Glomerular endothelial cell (primary cell): ENCODE data around the gene HSD17B3. TPM values are rescaled to one million over a fixed set of nuclear protein-coding genes. Genes with fewer than 3 reads are reported as not detected.
"Not testable (repeated sequence)": the region's sequence is repeated elsewhere in the genome, so short reads cannot be mapped to it uniquely, and the experiment has no call there.

Source experiments
- DNase-seq: peaks from one replicate; pipeline ENCODE4 v3.0.0-alpha.2; 2011; ENCODE audit warnings: low read depth, low spot score; ENCODE audit errors: extremely low read depth
- total RNA-seq: library from RNA; depleted of rRNA; stranded (reverse); fragments of >200 nt; gene quantifications from 2 replicates; pipeline ENCODE4 v1.2.3, GENCODE V29; 2015

The HSD17B3 gene
- total RNA-seq, 1 donor from 2014 or later, result not detected

- DNase-seq, result no peak
Measured at GRCh38 chr9:96202971-96203780, 98.8 kb downstream of the HSD17B3 start.

DNA sequence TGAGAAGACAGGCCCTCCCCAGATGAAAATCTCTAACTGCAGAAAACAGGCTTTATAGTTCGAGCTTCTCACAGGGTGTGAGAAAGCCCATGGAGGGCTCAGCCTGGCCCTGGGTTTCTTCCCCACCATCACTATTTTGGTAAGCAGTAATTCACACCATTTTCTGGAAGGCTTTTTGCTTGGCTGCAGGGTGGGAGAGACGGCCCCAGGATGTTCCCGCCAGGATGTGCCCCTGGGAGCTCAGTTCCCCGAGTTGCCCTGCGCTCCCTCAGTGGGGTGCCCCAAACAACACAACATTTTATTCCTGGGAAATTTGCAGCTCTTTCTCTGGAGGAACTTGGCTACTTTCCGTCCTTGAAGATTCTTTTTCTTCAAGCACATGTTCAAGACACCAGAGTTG is 100.8 kb downstream of the HSD17B3 start:
- DNase-seq, result no peak

DNA sequence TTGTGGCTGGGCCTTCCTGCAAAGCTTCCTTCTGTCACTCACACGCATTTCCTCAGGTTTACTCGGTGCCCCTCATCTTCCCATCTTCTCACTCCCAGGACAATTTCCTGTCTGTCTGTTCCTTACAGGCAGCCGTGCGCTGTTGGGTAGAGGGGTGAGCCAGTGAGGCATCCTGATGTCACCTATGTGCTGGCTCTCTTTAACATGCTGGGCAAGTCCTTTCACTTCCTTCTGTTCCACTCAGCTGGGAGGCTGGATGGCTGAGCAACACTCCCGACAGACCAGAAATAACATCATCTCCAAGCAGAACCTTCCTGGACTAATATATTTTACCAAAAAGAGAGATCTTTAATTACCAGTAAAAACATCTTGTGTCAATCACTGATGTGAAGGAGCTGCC is 103.0 kb downstream of the HSD17B3 start:
- no peak for DNase-seq

DNA sequence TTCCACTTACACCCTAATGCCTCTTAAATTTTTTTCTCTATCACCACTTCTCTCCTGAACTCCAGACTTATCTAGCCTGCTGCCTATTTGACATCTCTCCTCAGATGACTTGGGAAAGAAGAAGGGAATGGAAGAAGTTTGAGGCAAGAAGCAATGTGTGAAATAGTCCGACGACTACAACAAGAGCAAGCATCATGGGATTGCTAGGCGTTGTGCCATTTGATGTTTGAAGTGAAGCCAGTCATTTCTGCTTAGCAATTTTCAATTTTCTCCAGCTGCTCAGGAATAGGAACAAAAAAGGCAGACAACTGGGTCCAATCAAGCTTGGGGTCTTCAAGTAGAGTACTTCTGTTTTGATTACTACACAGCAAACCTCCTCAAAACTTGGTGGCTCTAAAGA is 106.4 kb downstream of the HSD17B3 start:
- DNase-seq, result no peak

DNA sequence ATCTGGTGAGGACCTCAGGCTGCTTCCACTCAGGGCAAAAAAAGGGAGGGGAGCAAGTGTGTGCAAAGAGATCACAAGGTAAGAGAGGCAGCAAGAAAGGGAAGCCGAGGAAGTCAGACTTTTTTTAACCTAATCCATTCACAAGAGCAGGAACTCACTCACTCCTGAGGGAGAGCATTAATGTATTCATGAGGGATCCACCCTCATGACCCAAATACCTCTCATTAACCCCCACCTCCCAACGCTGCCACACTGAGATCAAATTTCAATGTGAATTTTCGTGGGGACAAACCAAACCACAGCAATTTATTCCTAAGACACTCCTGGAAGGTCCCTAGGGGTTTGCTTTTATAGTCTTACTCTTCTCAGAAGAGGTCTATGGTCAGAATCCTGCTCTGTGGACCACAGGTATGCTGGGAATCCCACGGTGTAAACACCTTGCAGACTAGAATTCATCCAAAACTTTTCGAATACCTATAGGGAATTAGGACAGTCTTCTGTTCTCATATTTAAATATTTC is 108.7 kb downstream of the HSD17B3 start:
- no peak for DNase-seq

DNA sequence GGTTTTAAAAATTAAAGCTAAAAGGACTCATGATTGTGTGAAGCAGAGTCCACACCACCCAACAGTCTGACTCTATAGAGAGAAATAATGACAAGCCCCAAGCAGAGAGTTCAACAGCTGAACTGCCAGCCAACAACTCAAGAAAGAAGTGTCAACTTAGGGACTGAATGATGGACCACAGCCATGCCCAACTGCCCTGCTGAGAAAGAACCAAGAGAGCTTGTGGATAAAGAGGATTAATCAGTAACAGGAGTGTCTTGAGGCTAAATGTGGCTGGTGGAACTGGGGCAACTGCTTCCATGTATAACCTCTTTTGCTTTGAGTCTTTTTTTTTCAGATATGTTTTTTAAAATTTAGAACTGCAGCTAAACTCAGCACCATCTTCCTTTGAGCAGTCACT is 109.3 kb downstream of the HSD17B3 start:
- DNase-seq, result no peak

GRCh38 chr9:96189995-96190394 is 112.0 kb downstream of the HSD17B3 start:
- DNase-seq, result no peak

- DNase-seq, result not testable (repeated sequence)
Measured at GRCh38 chr9:96189581-96189980, 112.4 kb downstream of the HSD17B3 start.

GRCh38 chr9:96188571-96188970 is 113.4 kb downstream of the HSD17B3 start:
- DNase-seq, result no peak

DNA sequence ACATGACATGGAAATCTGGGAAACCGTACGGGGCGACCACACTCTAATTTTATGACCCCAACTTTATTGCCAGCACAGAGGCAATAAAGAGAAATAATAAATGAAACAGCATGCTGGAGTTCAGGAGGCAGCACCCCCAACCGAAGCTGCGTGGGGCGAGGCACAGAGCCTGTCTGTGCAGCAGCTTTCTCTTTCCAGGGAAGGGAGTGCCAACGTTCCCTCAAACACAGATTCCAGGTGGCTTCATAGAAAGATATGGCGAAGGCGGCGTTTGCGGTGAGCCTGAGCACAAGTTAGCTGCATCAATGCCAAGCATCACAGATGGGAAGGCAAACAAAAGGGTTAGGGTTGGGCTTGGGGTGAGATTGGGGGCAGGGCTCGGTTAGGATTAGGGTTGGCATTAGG is 114.8 kb downstream of the HSD17B3 start:
- no peak for DNase-seq

DNA sequence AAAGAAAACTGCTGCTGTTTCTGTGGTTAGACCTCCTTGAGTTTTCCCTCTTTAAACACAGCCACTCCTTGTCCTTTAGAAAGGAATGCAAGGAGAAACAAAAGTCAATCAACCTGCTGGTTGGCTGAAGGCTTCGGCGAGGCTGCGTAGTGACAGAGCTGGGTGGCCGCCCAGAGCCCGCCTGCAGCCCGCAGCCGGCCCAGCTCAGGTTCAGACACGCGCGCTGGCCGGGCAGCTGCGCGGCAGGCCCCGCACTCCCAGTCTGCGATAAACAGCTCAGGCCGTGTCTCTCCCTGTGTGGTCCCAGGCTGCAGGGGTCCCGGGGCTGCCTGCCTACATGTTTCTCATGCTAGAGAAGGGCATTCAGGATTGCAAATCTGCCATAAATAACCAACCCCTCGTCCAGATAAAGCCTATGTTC is 115.4 kb downstream of the HSD17B3 start:
- no peak for DNase-seq

DNA sequence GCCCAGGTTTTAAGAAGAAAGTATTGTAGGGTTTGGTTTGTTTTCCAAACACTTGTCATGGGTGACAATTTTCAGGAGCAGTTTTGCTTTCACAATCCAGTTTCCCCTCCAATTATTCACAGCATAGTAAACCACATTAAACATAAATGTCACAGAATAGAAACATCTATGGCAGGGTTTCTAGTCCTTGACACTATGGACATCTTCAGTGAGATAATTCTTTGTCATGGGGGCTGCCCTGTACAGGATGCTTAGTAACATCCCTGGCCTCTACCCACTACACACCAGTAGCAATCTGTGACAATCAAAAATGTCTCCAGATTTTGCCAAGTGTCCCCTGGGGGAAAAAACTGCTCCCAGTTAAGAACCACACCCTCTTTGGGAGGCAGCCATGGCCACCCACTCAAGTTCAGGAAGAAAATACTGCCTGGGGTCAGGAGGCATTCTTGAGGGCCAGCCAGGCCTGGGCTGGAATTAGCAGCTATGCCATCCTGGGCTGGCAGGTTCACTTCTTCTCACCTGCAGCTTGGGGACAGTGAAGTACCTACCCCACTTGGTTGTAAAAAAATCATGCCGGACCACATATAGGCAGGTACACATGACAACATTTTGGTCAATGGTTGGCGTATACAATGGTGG is 116.3 kb downstream of the HSD17B3 start:
- DNase-seq, result no peak

Other genes with a start within 250 kb of the HSD17B3 start
- 27.4 and 31.2 TPM in 2 replicates for gene SLC35D2, start 81.5 kb upstream of the HSD17B3 start, total RNA-seq
- gene ZNF367, start 116.2 kb upstream of the HSD17B3 start, total RNA-seq, result 0.68 and 1.8 TPM in 2 replicates
- 10.4 and 13.5 TPM in 2 replicates for gene HABP4, start 148.0 kb upstream of the HSD17B3 start, total RNA-seq